Sigmoid colon (tissue), 4 donors: ENCODE measurements around the gene PSKH1.

Source experiments
- EP300 ChIP-seq, 4 donors: sonication (generic); formaldehyde crosslinking; IDR thresholded peaks; one replicate each; pipeline ENCODE4 v1.6.1; 2017; ENCODE audit warnings: antibody characterized with exemption in 4 of 4
- POLR2A ChIP-seq, 2 donors: fragments of 450-650 bp; IDR thresholded peaks; one replicate each; pipeline ENCODE4 v1.6.1; 2016; ENCODE audit warnings: antibody characterized with exemption in 2 of 2, mild to moderate bottlenecking in 2 of 2, moderate library complexity in 2 of 2
- POLR2AphosphoS5 ChIP-seq, 4 donors: sonication (generic); formaldehyde crosslinking; IDR thresholded peaks; one replicate each; pipeline ENCODE4 v1.6.1; 2017; ENCODE audit warnings: antibody characterized with exemption in 4 of 4
- TF ChIP-seq, protein P1 (sequence below), 4 experiments: fragments of 450-650 bp in 3 of 4; fragments of 200-600 bp in 1 of 4; IDR thresholded peaks; one replicate each; pipeline ENCODE4 v1.5.1; 2016 to 2019; ENCODE audit warnings: antibody characterized with exemption in 4 of 4, mild to moderate bottlenecking in 3 of 4, moderate library complexity in 2 of 4

DNA sequence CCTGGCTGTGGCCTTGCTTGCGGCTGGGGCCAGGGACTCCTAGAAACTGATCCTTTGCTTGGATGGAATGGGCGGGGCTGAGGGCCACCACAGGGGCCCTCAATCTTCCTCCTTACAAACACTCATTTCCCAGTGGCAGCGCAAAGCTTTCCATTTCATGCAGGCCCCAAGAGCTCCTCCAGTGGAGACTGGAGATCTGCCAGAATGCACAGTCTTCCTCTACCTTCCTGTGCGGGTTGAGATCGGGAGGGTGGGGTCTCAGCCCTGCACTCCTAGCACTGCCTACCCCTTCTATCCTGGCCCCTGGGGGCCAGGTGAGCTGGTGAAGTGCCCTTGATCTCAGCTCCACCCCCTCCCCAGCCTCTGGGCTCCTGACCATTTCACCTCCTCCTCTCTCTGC, 6.7 kb upstream of the PSKH1 start:
- TF ChIP-seq, protein P1, sequence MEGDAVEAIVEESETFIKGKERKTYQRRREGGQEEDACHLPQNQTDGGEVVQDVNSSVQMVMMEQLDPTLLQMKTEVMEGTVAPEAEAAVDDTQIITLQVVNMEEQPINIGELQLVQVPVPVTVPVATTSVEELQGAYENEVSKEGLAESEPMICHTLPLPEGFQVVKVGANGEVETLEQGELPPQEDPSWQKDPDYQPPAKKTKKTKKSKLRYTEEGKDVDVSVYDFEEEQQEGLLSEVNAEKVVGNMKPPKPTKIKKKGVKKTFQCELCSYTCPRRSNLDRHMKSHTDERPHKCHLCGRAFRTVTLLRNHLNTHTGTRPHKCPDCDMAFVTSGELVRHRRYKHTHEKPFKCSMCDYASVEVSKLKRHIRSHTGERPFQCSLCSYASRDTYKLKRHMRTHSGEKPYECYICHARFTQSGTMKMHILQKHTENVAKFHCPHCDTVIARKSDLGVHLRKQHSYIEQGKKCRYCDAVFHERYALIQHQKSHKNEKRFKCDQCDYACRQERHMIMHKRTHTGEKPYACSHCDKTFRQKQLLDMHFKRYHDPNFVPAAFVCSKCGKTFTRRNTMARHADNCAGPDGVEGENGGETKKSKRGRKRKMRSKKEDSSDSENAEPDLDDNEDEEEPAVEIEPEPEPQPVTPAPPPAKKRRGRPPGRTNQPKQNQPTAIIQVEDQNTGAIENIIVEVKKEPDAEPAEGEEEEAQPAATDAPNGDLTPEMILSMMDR (IDR thresholded peaks at IDR 0.05), result no peak
- TF ChIP-seq POLR2AphosphoS5 (IDR thresholded peaks at IDR 0.05) (no peak), POLR2A (IDR thresholded peaks at IDR 0.05) (no peak), EP300 (IDR thresholded peaks at IDR 0.05) (no peak)
